Measurements from ENCODE around the gene SRM.
"Not testable (repeated sequence)": the region's sequence is repeated elsewhere in the genome, so short reads cannot be mapped to it uniquely, and the experiment has no call there.

Gene SRM

DNA sequence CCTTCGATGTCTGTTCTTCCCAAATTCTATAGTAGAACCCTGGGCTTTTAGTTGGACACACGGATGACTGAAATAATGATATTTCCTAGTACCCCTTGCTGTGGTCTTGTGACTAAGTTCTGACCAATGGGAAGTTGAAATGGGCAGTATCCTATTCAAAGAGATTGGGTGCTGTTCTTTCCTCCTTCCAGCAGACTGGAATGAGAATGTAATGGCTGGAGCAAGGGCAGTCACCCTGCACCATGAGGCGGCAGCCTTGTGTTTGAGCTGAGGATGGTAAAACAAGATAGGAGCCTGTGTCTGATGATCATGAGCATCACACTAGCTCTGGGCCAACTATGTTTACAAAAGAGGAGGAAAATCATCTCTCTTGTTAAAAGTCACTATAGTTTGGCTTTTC is 5.1 kb upstream of the SRM start:
- Histone ChIP-seq H3K36me3 (ENCODE audit: control insufficient read depth, insufficient read depth, low read length) (no peaks in the 10 kb centered on the region), H3K4me2 (ENCODE audit: low read length) (no peak overlapping the region), H2AFZ (no peak overlapping the region), H3K27me3 (ENCODE audit: control insufficient read depth, insufficient read depth, low read length) (no peaks in the 10 kb centered on the region), H3K4me1 (no peaks in the 10 kb centered on the region), H3K4me3 (ENCODE audit: low read depth, low read length) (no peak overlapping the region), H3K9me3 (ENCODE audit: control insufficient read depth, low read length) (no peaks in the 10 kb centered on the region), H3K27ac (no peak overlapping the region), H3K9ac (no peak overlapping the region), H3K79me2 (no peaks in the 10 kb centered on the region)
- TF ChIP-seq, protein P1, sequence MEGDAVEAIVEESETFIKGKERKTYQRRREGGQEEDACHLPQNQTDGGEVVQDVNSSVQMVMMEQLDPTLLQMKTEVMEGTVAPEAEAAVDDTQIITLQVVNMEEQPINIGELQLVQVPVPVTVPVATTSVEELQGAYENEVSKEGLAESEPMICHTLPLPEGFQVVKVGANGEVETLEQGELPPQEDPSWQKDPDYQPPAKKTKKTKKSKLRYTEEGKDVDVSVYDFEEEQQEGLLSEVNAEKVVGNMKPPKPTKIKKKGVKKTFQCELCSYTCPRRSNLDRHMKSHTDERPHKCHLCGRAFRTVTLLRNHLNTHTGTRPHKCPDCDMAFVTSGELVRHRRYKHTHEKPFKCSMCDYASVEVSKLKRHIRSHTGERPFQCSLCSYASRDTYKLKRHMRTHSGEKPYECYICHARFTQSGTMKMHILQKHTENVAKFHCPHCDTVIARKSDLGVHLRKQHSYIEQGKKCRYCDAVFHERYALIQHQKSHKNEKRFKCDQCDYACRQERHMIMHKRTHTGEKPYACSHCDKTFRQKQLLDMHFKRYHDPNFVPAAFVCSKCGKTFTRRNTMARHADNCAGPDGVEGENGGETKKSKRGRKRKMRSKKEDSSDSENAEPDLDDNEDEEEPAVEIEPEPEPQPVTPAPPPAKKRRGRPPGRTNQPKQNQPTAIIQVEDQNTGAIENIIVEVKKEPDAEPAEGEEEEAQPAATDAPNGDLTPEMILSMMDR (IDR thresholded peaks at IDR 0.05) = no peak

DNA sequence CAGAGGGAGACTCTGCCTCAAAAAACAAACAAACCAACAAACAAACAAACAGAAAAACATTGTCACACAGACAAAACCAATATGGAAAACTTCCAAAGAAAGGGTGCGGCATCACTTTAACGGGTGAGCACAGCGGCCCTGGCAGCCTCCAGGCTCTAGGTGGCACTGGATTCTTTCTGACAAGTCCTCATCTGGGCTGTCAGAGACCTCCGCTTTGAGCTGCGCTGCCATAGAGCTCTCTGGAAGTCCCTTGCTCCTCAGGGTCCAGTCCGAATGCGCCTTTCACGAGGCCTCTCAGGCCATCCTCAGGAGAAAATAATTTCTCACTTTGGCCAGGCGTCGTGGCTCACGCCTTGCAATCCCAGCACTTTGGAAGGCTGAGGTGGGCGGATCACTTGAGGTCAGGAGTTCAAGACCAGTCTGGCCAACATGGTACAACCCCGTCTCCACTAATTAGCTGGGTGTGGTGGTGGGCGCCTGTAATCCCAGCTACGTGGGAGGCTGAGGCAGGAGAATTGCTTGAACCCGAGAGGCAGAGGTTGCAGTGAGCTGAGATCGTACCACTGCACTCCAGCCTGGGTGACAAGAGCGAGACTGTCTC is 4.2 kb upstream of the SRM start:
- not testable (repeated sequence) for H3K4me2 ChIP-seq (ENCODE audit: low read length); H3K79me2 ChIP-seq; H3K4me3 ChIP-seq (ENCODE audit: low read depth, low read length); H2AFZ ChIP-seq; H3K36me3 ChIP-seq (ENCODE audit: control insufficient read depth, insufficient read depth, low read length); H3K9me3 ChIP-seq (ENCODE audit: control insufficient read depth, low read length); H3K4me1 ChIP-seq; H3K27ac ChIP-seq; H3K27me3 ChIP-seq (ENCODE audit: control insufficient read depth, insufficient read depth, low read length); H3K9ac ChIP-seq

DNA sequence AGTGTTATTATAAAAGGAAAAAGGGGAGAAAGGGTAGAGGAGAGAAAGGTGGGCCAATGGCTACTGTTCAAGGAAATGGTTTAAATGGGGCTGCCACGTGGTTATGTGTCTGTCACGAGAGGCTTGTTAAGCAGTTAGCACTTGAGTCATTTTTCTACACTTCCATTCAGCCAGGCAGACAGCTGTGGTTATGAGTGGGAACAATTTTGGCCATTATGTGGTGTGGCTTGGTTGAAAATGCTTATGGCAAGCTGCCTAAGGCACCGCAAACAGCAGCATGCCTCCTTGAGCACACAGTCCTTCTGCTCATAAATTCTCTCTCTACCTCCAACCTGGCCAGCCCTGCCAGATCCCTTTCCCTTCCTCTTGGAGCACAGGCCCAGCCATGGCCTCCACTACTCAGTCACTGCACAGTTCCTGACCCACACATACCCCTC is 3.2 kb upstream of the SRM start:
- Histone ChIP-seq H3K4me3 (ENCODE audit: low read depth, low read length) (no peak overlapping the region), H3K27ac (no peak overlapping the region), H3K4me2 (ENCODE audit: low read length) (no peak overlapping the region), H3K9me3 (ENCODE audit: control insufficient read depth, low read length) (no peaks in the 10 kb centered on the region), H3K36me3 (ENCODE audit: control insufficient read depth, insufficient read depth, low read length) (no peaks in the 10 kb centered on the region), H3K79me2 (no peaks in the 10 kb centered on the region), H3K4me1 (no peaks in the 10 kb centered on the region), H3K27me3 (ENCODE audit: control insufficient read depth, insufficient read depth, low read length) (no peaks in the 10 kb centered on the region), H2AFZ (no peak overlapping the region), H3K9ac (no peak overlapping the region)
- TF ChIP-seq, protein P1 (IDR thresholded peaks at IDR 0.05) = no peak

DNA sequence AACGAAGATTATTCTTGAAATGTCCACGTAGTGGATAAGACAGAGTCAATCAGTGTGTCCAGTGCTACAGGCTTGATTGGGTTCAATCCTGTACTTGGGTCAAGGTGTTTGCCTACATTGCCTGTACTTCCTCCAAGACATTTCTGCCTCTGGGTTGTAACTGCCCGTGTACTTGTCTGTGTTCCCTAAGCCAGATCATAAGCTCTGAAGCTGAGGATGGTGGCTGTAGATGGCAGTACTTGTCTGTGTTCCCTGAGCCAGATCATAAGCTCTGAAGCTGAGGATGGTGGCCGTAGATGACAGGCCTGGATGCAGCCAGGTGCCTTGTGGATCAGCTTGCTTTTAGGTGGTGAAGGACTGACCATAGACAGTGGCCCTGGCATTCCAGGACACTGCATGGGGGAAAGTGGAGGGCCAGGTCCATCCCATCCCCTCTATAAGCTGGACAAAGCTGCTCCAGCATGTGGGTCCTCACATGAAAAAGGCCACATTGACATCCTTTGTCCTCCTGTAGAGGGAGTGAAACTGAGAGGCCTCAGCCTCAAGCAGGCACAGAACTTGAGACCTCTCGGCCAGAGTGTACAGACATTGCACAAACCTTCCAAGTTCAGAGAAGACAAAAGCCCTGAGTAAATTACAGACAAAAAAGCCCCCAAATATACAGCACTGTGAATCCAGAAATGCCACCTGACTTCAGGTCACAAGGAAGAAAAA is 2.0 kb upstream of the SRM start:
- Histone ChIP-seq H3K79me2 (no peaks in the 10 kb centered on the region), H3K9ac (no peak overlapping the region), H3K36me3 (ENCODE audit: control insufficient read depth, insufficient read depth, low read length) (no peaks in the 10 kb centered on the region), H2AFZ (no peak overlapping the region), H3K4me3 (ENCODE audit: low read depth, low read length) (no peak overlapping the region), H3K27ac (no peak overlapping the region), H3K27me3 (ENCODE audit: control insufficient read depth, insufficient read depth, low read length) (no peaks in the 10 kb centered on the region), H3K9me3 (ENCODE audit: control insufficient read depth, low read length) (no peaks in the 10 kb centered on the region), H3K4me2 (ENCODE audit: low read length) (no peak overlapping the region), H3K4me1 (no peaks in the 10 kb centered on the region)
- TF ChIP-seq, protein P1 (IDR thresholded peaks at IDR 0.05) = no peak

DNA sequence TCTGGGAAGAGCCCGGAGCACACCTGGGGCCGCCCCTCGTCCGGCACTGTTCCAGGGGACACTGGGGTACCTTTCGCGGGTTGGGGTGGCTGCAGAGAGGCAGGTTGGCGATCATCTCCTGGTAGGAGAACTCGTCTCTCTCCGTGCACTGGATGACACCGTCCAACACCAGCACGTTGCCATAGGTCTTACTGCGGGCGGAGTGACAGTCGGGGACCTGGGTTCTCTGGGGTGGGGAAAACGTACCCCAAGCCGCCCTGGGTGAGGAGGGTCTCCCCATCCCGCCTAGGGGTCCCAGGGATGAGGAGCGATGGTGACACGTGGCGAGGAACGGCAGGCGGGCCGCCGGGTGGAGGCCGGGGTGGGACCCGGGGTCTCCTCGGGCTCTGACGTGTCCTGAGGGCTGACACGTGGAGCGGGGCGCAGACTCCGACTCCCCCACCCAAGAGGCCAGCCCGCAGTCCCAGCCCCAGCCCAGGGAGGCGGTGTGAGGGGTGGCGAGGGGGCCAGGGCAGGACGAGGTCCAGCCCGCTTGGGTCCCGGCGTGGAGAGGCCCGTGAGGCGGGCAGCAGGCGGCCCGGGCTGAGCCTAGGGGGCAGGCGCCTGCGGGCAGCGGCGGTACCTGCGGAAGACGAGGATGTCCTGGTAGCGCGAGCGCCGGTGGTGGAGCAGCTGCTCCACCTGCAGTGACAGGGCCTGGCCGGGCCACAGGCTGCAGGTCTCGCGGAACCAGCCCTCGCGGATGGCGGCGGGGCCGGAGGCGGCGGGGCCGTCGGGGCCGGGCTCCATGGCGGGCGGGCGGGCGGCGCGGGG is 457 bp downstream of the SRM start:
- no peaks in the 10 kb centered on the region for H3K4me1 ChIP-seq
- H3K36me3 ChIP-seq (ENCODE audit: control insufficient read depth, insufficient read depth, low read length) = no peaks in the 10 kb centered on the region
- H3K27ac ChIP-seq = no peak overlapping the region
- TF ChIP-seq, protein P1 (IDR thresholded peaks at IDR 0.05) = no peak
- no peaks in the 10 kb centered on the region for H3K9me3 ChIP-seq (ENCODE audit: control insufficient read depth, low read length)
- peak overlapping the region; percentile 92 for H3K4me2 ChIP-seq (ENCODE audit: low read length)
- peak overlapping the region; percentile 87 for H2AFZ ChIP-seq
- H3K79me2 ChIP-seq = no peaks in the 10 kb centered on the region
- H3K4me3 ChIP-seq (ENCODE audit: low read depth, low read length) = peak overlapping the region; percentile 58
- no peaks in the 10 kb centered on the region for H3K27me3 ChIP-seq (ENCODE audit: control insufficient read depth, insufficient read depth, low read length)
- peak overlapping the region; percentile 67 for H3K9ac ChIP-seq

Data from parathyroid adenoma (tissue), 2 donors.